GM23338 (cell line): Measurements from ENCODE around the gene ESR2. TPM values are rescaled to one million over a fixed set of nuclear protein-coding genes. Genes with fewer than 3 reads are reported as not detected.

Experiments used
- ATAC-seq: fragments of 200-7000 bp; cut with Tn5 transposase; 3 replicates; pipeline ENCODE4 v1.9.1; 2020
- DNase-seq: peaks from one replicate; pipeline ENCODE4 v3.0.0-alpha.2; 2015; ENCODE audit warnings: low spot score
- H2AFZ ChIP-seq: fragments of 200-600 bp; sonication (generic); 2 replicates; pipeline ENCODE4 v1.8.0; 2016; ENCODE audit warnings: antibody characterized with exemption, mild to moderate bottlenecking, moderate library complexity
- H3F3A ChIP-seq: fragments of 200-600 bp; sonication (generic); replicated peaks from 2 replicates; pipeline ENCODE4 v1.8.0; 2017; ENCODE audit warnings: antibody characterized with exemption, mixed run types, low read depth
- H3K27ac ChIP-seq: fragments of 200-600 bp; sonication (generic); 2 replicates; pipeline ENCODE4 v1.6.1; 2016; ENCODE audit warnings: low read depth
- H3K27me3 ChIP-seq: fragments of 200-600 bp; sonication (generic); 2 replicates; pipeline ENCODE4 v1.8.0; 2016; ENCODE audit warnings: mild to moderate bottlenecking, mixed run types, moderate library complexity; ENCODE audit not compliant: insufficient read depth
- H3K36me3 ChIP-seq: fragments of 200-600 bp; sonication (generic); 2 replicates; pipeline ENCODE4 v1.8.0; 2016; ENCODE audit warnings: mild to moderate bottlenecking; ENCODE audit not compliant: insufficient read depth
- H3K4me1 ChIP-seq: fragments of 200-600 bp; sonication (generic); 2 replicates; pipeline ENCODE4 v1.8.0; 2016; ENCODE audit warnings: mild to moderate bottlenecking, moderate library complexity; ENCODE audit not compliant: insufficient read depth
- H3K4me2 ChIP-seq: fragments of 200-600 bp; sonication (generic); 2 replicates; pipeline ENCODE4 v1.7.1; 2017; ENCODE audit warnings: mixed run types
- H3K4me3 ChIP-seq: fragments of 200-600 bp; sonication (generic); 2 replicates; pipeline ENCODE4 v1.6.1; 2016; ENCODE audit warnings: mixed run types
- H3K79me2 ChIP-seq: fragments of 200-600 bp; sonication (generic); replicated peaks from 2 replicates; pipeline ENCODE4 v1.8.0; 2017; ENCODE audit warnings: mild to moderate bottlenecking; ENCODE audit not compliant: insufficient read depth
- H3K9me2 ChIP-seq: fragments of 200-600 bp; sonication (generic); 2 replicates; pipeline ENCODE4 v1.8.0; 2017; ENCODE audit not compliant: insufficient read depth
- H4K20me1 ChIP-seq: fragments of 200-600 bp; sonication (generic); replicated peaks from 2 replicates; pipeline ENCODE4 v1.8.0; 2017; ENCODE audit warnings: mild to moderate bottlenecking; ENCODE audit not compliant: insufficient read depth
- H3K27ac Mint-ChIP-seq: 2 replicates; pipeline ENCODE4 v1.8.0; 2020; ENCODE audit warnings: inconsistent platforms, mild to moderate bottlenecking, moderate library complexity, mixed read lengths
- H3K27me3 Mint-ChIP-seq: 3 replicates; pipeline ENCODE4 v1.8.0; 2022; ENCODE audit warnings: low read depth, mild to moderate bottlenecking, moderate library complexity, mixed read lengths, inconsistent platforms; ENCODE audit not compliant: insufficient read depth, poor library complexity
- H3K36me3 Mint-ChIP-seq: 3 replicates; pipeline ENCODE4 v1.8.0; 2021; ENCODE audit warnings: low read depth, mild to moderate bottlenecking, inconsistent platforms, moderate library complexity, mixed read lengths
- H3K4me1 Mint-ChIP-seq: 3 replicates; pipeline ENCODE4 v1.8.0; 2020; ENCODE audit warnings: mild to moderate bottlenecking, inconsistent platforms, mixed read lengths
- H3K4me3 Mint-ChIP-seq: 3 replicates; pipeline ENCODE4 v1.8.0; 2021; ENCODE audit warnings: moderate library complexity, mild to moderate bottlenecking, inconsistent platforms, mixed read lengths
- H3K9me3 Mint-ChIP-seq: 3 replicates; pipeline ENCODE4 v1.8.0; 2020; ENCODE audit warnings: moderate library complexity, mild to moderate bottlenecking, inconsistent platforms, mixed read lengths
- CTCF ChIP-seq, 2 experiments: fragments of 200-600 bp in 1 of 2; sonication (generic) in 1 of 2; conservative IDR thresholded peaks; 2 replicates each; pipeline versions ENCODE4 v1.5.1 to v1.6.1; 2016 to 2017; ENCODE audit warnings: antibody characterized with exemption in 2 of 2, low read depth in 2 of 2, mild to moderate bottlenecking in 2 of 2, moderate library complexity in 1 of 2
- ETS1 ChIP-seq: IDR thresholded peaks from 2 replicates; pipeline ENCODE4 v1.6.1; 2016; ENCODE audit warnings: antibody characterized with exemption
- EZH2 ChIP-seq: fragments of 200-600 bp; sonication (generic); IDR thresholded peaks from one replicate; pipeline ENCODE4 v1.8.0; 2017; ENCODE audit warnings: antibody characterized with exemption, mild to moderate bottlenecking, low read depth; ENCODE audit not compliant: unreplicated experiment
- JUNB ChIP-seq: IDR thresholded peaks from one replicate; pipeline ENCODE4 v1.6.1; 2016; ENCODE audit warnings: antibody characterized with exemption; ENCODE audit not compliant: unreplicated experiment
- NANOG ChIP-seq: IDR thresholded peaks from 2 replicates; pipeline ENCODE4 v1.6.1; 2016; ENCODE audit warnings: antibody characterized with exemption, borderline replicate concordance
- REST ChIP-seq: IDR thresholded peaks from one replicate; pipeline ENCODE4 v1.6.1; 2018; ENCODE audit warnings: antibody characterized with exemption; ENCODE audit not compliant: unreplicated experiment
- STAT1 ChIP-seq: IDR thresholded peaks from one replicate; pipeline ENCODE4 v1.6.1; 2016; ENCODE audit warnings: antibody characterized with exemption; ENCODE audit not compliant: unreplicated experiment
- ZNF114 ChIP-seq: fragments of 250-450 bp; sonication (Bioruptor Pico); IDR thresholded peaks from 2 replicates; pipeline ENCODE4 v1.5.0; 2020; ENCODE audit warnings: mild to moderate bottlenecking, moderate library complexity
- ZNF331 ChIP-seq: fragments of 250-450 bp; sonication (Bioruptor Pico); IDR thresholded peaks from 2 replicates; pipeline ENCODE4 v1.5.0; 2020; ENCODE audit warnings: low read depth, mild to moderate bottlenecking, moderate library complexity
- ZNF462 ChIP-seq: fragments of 250-450 bp; sonication (Bioruptor Pico); IDR thresholded peaks from 2 replicates; pipeline ENCODE4 v1.5.0; 2020; ENCODE audit warnings: mild to moderate bottlenecking, moderate library complexity
- polyA plus RNA-seq: library from polyadenylated mRNA; unstranded; fragments of >200 nt; fragmentation: Nextera tagmentation; extraction: Ambion mirVana; gene quantifications from 2 replicates; pipeline ENCODE4 v1.2.1, GENCODE V29; 2016
- total RNA-seq: library from RNA; depleted of rRNA; stranded (reverse); fragments of >200 nt; shearing (Covaris generic); gene quantifications from 2 replicates; pipeline ENCODE4 v1.2.3, GENCODE V29; 2014

The ESR2 gene
- total and polyA plus RNA-seq, 2 experiments from 2014 or later, result 0.58 to 0.59 TPM

GRCh38 chr14:64119980-64120379 is 174.2 kb downstream of the ESR2 start:
- Mint-ChIP-seq H3K36me3 (peaks cover 21% of the 10 kb centered on the region), H3K4me3 (no peak overlapping the region), H3K27me3 (no peaks in the 10 kb centered on the region), H3K4me1 (no peaks in the 10 kb centered on the region), H3K27ac (no peak overlapping the region), H3K9me3 (no peaks in the 10 kb centered on the region)
- no peak overlapping the region for H3K4me2 ChIP-seq
- TF ChIP-seq ETS1 (no peak), NANOG (no peak), EZH2 (no peak), CTCF (conservative IDR thresholded peaks at IDR 0.05; ENCODE audit: low read depth in 2 of 2) (no peak), JUNB (no peak), ZNF331 (CRISPR knock-in tag) (no peak)
- H4K20me1 ChIP-seq, result no peaks in the 10 kb centered on the region
- DNase-seq (no peak), ATAC-seq (no peak)
- no peaks in the 10 kb centered on the region for H3K4me1 ChIP-seq
- H3K36me3 ChIP-seq, result peaks cover 4% of the 10 kb centered on the region; the same call in 1 of the 2 replicates
- H3K27ac ChIP-seq, result no peak overlapping the region
- no peaks in the 10 kb centered on the region for H3K27me3 ChIP-seq
- no peaks in the 10 kb centered on the region for H3K79me2 ChIP-seq
- H3K9me2 ChIP-seq, result no peaks in the 10 kb centered on the region
- no peaks in the 10 kb centered on the region for H3F3A ChIP-seq
- no peak overlapping the region for H2AFZ ChIP-seq
- H3K4me3 ChIP-seq, result no peak overlapping the region

- H3K27ac Mint-ChIP-seq, result no peak overlapping the region
- H3K9me2 ChIP-seq, result no peaks in the 10 kb centered on the region
- no peaks in the 10 kb centered on the region for H3F3A ChIP-seq
- H3K36me3 ChIP-seq, result peaks cover 4% of the 10 kb centered on the region; the same call in 1 of the 2 replicates
- H3K9me3 Mint-ChIP-seq, result no peaks in the 10 kb centered on the region
- no peak overlapping the region for H3K27ac ChIP-seq
- no peak overlapping the region for H3K4me2 ChIP-seq
- H3K4me1 ChIP-seq, result no peaks in the 10 kb centered on the region
- no peak overlapping the region for H3K4me3 ChIP-seq
- H3K4me3 Mint-ChIP-seq, result no peak overlapping the region
- DNase-seq (no peak), ATAC-seq (no peak)
- no peak overlapping the region for H2AFZ ChIP-seq
- no peaks in the 10 kb centered on the region for H3K27me3 ChIP-seq
- H3K79me2 ChIP-seq, result no peaks in the 10 kb centered on the region
- H3K4me1 Mint-ChIP-seq, result peaks cover under 1% of the 10 kb centered on the region; the same call in 1 of the 3 replicates
- no peaks in the 10 kb centered on the region for H4K20me1 ChIP-seq
- peaks cover 21% of the 10 kb centered on the region for H3K36me3 Mint-ChIP-seq
- H3K27me3 Mint-ChIP-seq, result no peaks in the 10 kb centered on the region
- TF ChIP-seq ZNF114 (CRISPR knock-in tag) (no peak), ZNF462 (no peak), REST (no peak), STAT1 (no peak)
Measured at GRCh38 chr14:64119500-64119899, 174.7 kb downstream of the ESR2 start.
